Right lobe of liver (tissue), 4 donors: ENCODE results near the gene MAP1LC3C.

Source experiments
- CTCF ChIP-seq, 4 donors: fragments of 200-600 bp in 3 of 4; fragments of 450-650 bp in 1 of 4; IDR thresholded peaks; one replicate each; pipeline versions ENCODE4 v1.5.1 to v1.8.0; 2016 to 2022; ENCODE audit warnings: antibody characterized with exemption in 4 of 4, mild to moderate bottlenecking in 2 of 4
- POLR2A ChIP-seq: fragments of 450-650 bp; IDR thresholded peaks from one replicate; pipeline ENCODE4 v1.6.1; 2017; ENCODE audit warnings: antibody characterized with exemption, mild to moderate bottlenecking
- donor health status: DM: no; HTN: no; CAD: no.
- donor health status: DM: no; HTN: no; CAD: no.
- donor health status: DM: no; HTN: yes; CAD: no.

DNA sequence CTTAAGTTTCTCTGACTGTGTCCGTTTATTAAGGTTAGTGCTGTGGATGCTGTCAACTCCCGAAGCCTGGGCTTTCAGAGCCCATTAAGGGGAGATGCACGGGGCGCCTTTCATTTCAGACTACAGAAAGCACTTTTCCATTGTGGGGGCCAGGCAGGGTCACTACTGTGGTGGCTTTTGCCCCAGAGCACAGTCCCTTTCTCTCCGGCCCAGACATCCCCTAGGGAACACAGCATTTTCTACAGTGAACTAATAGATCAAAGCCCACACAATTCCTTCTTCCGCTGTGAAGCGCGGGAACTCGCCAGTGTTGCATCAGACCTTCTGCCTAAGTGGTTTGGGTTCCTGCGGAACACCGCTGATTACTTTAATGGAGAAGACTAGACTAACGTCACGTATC lies 26.8 kb upstream of the MAP1LC3C start:
- TF ChIP-seq CTCF (IDR thresholded peaks at IDR 0.05) (no peak), POLR2A (no peak)
